Activated CD8-positive, alpha-beta T cell treated with anti-CD3 and anti-CD28 coated beads for 36 hours (primary cell): ENCODE measurements around the gene MFN2. TPM values are rescaled to one million over a fixed set of nuclear protein-coding genes. Genes with fewer than 3 reads are reported as not detected.

Source experiments
- ATAC-seq: fragments of 200-7000 bp; cut with Tn5 transposase; one replicate; pipeline ENCODE4 v1.10.0; 2021; ENCODE audit warnings: mild to moderate bottlenecking, moderate library complexity
- CTCF ChIA-PET: fragments of 350-600 bp; sonication (Branson Sonifier 250); formaldehyde crosslinking; loops from one replicate; lab custom pipeline; 2021; ENCODE audit warnings: antibody characterized with exemption; lab: Charles Lee
- POLR2A ChIA-PET: fragments of 350-600 bp; sonication (Branson Sonifier 250); formaldehyde crosslinking; loops from one replicate; lab custom pipeline; 2021; ENCODE audit warnings: antibody characterized with exemption; lab: Charles Lee
- DNase-seq: peaks from one replicate; pipeline ENCODE4 v3.0.0-alpha.2; 2020
- H3K27ac Mint-ChIP-seq: one replicate; pipeline ENCODE4 v1.8.0; 2021; ENCODE audit warnings: mild to moderate bottlenecking, mixed read lengths
- H3K27me3 Mint-ChIP-seq: one replicate; pipeline ENCODE4 v1.8.0; 2021; ENCODE audit warnings: mixed read lengths
- H3K36me3 Mint-ChIP-seq: one replicate; pipeline ENCODE4 v1.8.0; 2021; ENCODE audit warnings: low read depth, mixed read lengths
- H3K4me1 Mint-ChIP-seq: one replicate; pipeline ENCODE4 v1.8.0; 2021; ENCODE audit warnings: low read depth, mixed read lengths
- H3K4me3 Mint-ChIP-seq: one replicate; pipeline ENCODE4 v1.8.0; 2021; ENCODE audit warnings: mild to moderate bottlenecking, moderate library complexity, mixed read lengths
- H3K9me3 Mint-ChIP-seq: one replicate; pipeline ENCODE4 v1.8.0; 2021; ENCODE audit warnings: mixed read lengths
- intact Hi-C: fragments of 100-400 bp; cut with micrococcal nuclease; formaldehyde crosslinking; loops from one replicate; pipeline ENCODE4 v1.10.0; 2022
- total RNA-seq, 2 experiments: library from RNA; stranded (reverse); gene quantifications; one replicate each; pipeline ENCODE4 v1.2.3, GENCODE V29; 2021
- TF ChIP-seq, protein P1 (sequence below): fragments of 200-600 bp; IDR thresholded peaks from one replicate; pipeline ENCODE4 v1.8.0; 2022; ENCODE audit warnings: antibody characterized with exemption, mild to moderate bottlenecking

MFN2 gene
- total RNA-seq, 2 experiments from 2014 or later = 51.0 to 51.1 TPM

DNA sequence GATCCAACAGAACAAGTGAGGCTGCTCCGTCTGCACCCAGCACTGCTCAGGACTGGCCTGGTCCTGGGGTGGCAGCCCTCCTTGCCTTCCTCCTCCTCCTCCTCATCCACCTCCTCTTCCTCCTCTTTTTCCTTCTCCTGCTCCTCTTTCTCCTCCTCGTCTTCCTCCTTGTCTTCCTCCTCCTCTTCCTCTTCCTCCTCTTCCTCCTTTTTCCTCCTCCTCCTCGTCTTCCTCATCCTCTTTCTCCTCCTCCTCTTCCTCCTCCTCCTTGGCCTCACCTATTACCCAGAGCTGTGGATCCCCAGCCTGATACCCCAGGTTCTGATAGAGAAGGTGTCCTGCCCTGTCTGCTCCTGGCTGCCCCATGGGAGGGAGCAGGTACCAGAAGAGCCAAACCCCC, 16.6 kb upstream of the MFN2 start:
- H3K27ac Mint-ChIP-seq = no peak overlapping the region
- CTCF ChIA-PET = no interaction called here
- POLR2A ChIA-PET = interaction anchor here (1.0 kb wide), 1 partner anchor 56 kb away, joined by 3 read pairs; no protein-coding TSS in a partner anchor
- H3K36me3 Mint-ChIP-seq = peaks cover 4% of the 10 kb centered on the region
- no peaks in the 10 kb centered on the region for H3K4me1 Mint-ChIP-seq
- intact Hi-C loops = no loop called here
- DNase-seq (no peak), ATAC-seq (no peak)
- TF ChIP-seq, protein P1, sequence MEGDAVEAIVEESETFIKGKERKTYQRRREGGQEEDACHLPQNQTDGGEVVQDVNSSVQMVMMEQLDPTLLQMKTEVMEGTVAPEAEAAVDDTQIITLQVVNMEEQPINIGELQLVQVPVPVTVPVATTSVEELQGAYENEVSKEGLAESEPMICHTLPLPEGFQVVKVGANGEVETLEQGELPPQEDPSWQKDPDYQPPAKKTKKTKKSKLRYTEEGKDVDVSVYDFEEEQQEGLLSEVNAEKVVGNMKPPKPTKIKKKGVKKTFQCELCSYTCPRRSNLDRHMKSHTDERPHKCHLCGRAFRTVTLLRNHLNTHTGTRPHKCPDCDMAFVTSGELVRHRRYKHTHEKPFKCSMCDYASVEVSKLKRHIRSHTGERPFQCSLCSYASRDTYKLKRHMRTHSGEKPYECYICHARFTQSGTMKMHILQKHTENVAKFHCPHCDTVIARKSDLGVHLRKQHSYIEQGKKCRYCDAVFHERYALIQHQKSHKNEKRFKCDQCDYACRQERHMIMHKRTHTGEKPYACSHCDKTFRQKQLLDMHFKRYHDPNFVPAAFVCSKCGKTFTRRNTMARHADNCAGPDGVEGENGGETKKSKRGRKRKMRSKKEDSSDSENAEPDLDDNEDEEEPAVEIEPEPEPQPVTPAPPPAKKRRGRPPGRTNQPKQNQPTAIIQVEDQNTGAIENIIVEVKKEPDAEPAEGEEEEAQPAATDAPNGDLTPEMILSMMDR = no peak
- H3K9me3 Mint-ChIP-seq = no peaks in the 10 kb centered on the region
- H3K27me3 Mint-ChIP-seq = no peaks in the 10 kb centered on the region
- H3K4me3 Mint-ChIP-seq = no peak overlapping the region

DNA sequence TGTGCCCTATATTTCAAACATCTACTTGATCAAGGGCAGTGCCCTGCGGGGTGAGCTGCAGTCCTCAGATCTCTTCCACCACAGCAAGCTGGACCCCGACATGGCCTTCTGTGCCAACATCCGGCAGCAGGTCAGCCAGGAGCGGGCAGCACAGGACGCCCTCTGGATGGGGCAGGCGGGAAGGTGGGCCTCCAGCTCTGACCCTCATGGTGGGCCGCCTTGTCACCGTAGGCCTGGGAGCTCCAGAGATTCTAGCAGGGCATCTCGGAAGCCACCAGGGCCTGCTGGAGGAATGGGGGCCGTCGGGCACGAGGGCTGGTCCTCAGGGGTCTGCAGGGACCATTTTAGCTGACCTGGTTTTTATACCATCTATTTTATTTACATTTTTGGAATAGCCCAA, 15.6 kb upstream of the MFN2 start:
- intact Hi-C loops = no loop called here
- TF ChIP-seq, protein P1 = no peak
- DNase-seq (no peak), ATAC-seq (no peak)
- Mint-ChIP-seq H3K9me3 (no peaks in the 10 kb centered on the region), H3K4me3 (no peak overlapping the region), H3K27ac (no peak overlapping the region), H3K27me3 (no peaks in the 10 kb centered on the region), H3K36me3 (peaks cover 4% of the 10 kb centered on the region), H3K4me1 (no peaks in the 10 kb centered on the region)
- ChIA-PET CTCF (interaction anchor here (1.0 kb wide), 1 partner anchor 12 kb away, joined by 3 read pairs; no protein-coding TSS in a partner anchor), POLR2A (no interaction called here)

DNA sequence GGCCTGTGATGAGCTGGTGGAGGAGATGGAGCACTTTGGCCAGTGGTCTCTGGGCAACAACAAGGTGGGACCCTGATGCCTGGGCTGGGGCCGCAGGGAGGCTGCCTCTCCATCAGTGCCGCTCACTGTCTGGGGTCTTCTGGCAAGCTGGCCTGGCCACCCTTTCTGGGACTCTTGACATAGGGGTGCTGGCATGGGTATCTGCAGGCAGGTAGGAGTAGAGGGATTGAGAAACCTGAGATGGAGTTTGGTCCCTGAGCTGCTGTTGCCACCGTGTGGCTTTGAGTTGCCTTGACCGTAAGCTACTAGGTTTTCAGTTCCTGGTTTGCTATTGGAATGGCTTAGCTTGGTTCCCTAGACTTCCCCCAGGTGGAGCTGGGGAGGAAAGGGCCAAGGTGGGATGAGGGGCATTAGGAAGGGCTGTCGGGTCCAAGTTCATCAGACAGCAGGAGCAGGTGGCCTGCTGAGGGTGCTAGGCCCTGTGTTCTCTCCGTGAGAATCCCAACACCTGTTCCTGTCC, 13.2 kb upstream of the MFN2 start:
- peaks cover 7% of the 10 kb centered on the region for H3K36me3 Mint-ChIP-seq
- intact Hi-C loops = no loop called here
- no peaks in the 10 kb centered on the region for H3K27me3 Mint-ChIP-seq
- ChIA-PET CTCF (interaction anchor here (0.6 to 1.5 kb wide), 5 partner anchors 29 to 129 kb away, joined by 3 to 4 read pairs (median 3); no protein-coding TSS in a partner anchor), POLR2A (interaction anchor here (1.0 to 2.0 kb wide), 3 partner anchors 37 to 59 kb away, joined by 3 to 16 read pairs (median 11); no protein-coding TSS in a partner anchor)
- no peaks in the 10 kb centered on the region for H3K4me1 Mint-ChIP-seq
- no peak overlapping the region for H3K4me3 Mint-ChIP-seq
- ATAC-seq = peak; percentile 39
- no peaks in the 10 kb centered on the region for H3K9me3 Mint-ChIP-seq
- TF ChIP-seq, protein P1 = no peak
- no peak overlapping the region for H3K27ac Mint-ChIP-seq
- peak; percentile 16 for DNase-seq

DNA sequence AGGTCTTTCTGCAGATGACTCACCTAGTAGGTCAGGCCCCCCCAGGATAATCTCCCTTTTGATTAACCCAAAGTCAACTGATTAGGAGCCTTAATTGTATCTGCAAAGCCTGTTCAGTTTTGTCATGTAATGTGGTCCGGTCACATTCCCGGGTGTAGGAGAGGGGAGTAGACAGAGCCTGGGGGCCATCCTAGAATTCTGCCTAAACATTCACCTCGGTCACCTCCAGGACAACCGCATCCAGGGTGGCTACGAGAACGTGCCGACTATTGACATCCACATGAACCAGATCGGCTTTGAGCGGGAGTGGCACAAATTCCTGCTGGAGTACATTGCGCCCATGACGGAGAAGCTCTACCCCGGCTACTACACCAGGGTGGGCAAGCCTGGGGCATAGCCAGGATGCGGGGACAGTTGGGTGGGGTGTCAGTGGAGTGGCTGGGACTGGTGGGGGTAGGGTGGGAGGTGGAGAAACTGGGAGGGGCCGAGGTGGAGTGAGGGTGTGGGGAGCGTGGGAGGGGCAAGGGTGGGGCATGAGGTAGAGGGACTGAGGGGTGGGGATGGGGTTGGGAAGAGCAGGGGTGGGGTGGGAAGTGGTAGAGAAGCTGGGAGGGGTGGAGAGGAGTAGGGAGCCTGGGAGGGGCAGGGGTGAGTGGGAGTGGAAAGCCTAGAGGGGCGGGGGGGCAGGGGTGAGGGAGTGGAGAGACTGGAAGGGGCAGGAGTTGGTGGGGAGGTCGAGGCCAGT, 9.6 kb upstream of the MFN2 start:
- Mint-ChIP-seq H3K9me3 (no peaks in the 10 kb centered on the region), H3K27me3 (no peaks in the 10 kb centered on the region), H3K4me1 (peaks cover 11% of the 10 kb centered on the region), H3K27ac (no peak overlapping the region), H3K36me3 (peaks cover 15% of the 10 kb centered on the region), H3K4me3 (no peak overlapping the region)
- TF ChIP-seq, protein P1 = no peak
- ATAC-seq (no peak), DNase-seq (no peak)
- CTCF ChIA-PET = no interaction called here
- intact Hi-C loops = no loop called here
- POLR2A ChIA-PET = interaction anchor here (1.7 to 3.8 kb wide), 2 partner anchors 61 to 63 kb away, joined by 8 to 13 read pairs; no protein-coding TSS in a partner anchor

DNA sequence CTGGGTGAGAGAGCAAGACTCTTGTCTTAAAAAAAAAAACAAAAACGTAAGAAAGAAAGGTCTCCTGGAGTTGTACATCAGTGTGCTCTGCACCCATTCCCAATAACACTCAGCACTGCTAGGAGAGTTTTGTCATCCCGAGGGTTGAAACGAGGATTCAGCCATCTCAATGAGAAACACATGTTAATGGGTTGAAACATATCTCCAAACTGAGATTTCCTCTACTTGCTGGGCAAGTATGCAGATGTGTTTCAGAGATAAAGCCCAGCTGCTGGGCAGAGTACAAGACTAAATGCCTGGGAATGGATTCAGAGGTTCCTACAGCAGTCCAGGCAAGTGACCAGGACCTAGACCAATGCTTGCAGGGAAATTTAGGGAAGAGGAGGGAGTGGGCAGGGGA, 2.6 kb upstream of the MFN2 start:
- H3K9me3 Mint-ChIP-seq = no peaks in the 10 kb centered on the region
- H3K36me3 Mint-ChIP-seq = peaks cover 19% of the 10 kb centered on the region
- no peak overlapping the region for H3K27ac Mint-ChIP-seq
- H3K4me3 Mint-ChIP-seq = no peak overlapping the region
- intact Hi-C loops = loop anchor here (2.0 kb wide), 1 partner anchor 69 kb away; no protein-coding TSS in a partner anchor
- DNase-seq (no peak), ATAC-seq (no peak)
- no peaks in the 10 kb centered on the region for H3K27me3 Mint-ChIP-seq
- ChIA-PET CTCF (interaction anchor here (1.2 kb wide), 1 partner anchor 139 kb away, joined by 3 read pairs; no protein-coding TSS in a partner anchor), POLR2A (interaction anchor here (1.0 to 3.4 kb wide), 2 partner anchors 41 to 69 kb away, joined by 4 to 31 read pairs; partner anchors contain the start of gene MIIP)
- peaks cover 30% of the 10 kb centered on the region for H3K4me1 Mint-ChIP-seq
- TF ChIP-seq, protein P1 = no peak
